RWPE1 (cell line): ENCODE results near the gene EEF1AKMT2.

ENCODE experiments used
- CTCF ChIA-PET: fragments of 350-600 bp; sonication (Branson Sonifier 250); formaldehyde crosslinking; extraction: SDS; loops from one replicate; lab custom pipeline; 2021; lab: Yijun Ruan, JAX
- POLR2A ChIA-PET: fragments of 400-600 bp; formaldehyde crosslinking; extraction: SDS; loops from one replicate; lab custom pipeline; 2020; ENCODE audit warnings: antibody characterized with exemption; ENCODE audit not compliant: low non-redundant PET; lab: Yijun Ruan, JAX
- DNase-seq: peaks from one replicate; pipeline ENCODE4 v3.0.0; 2012; ENCODE audit warnings: low spot score
- H3K27ac ChIP-seq: fragments of 450-650 bp; 2 replicates; pipeline ENCODE4 v1.5.1; 2017
- CTCF ChIP-seq: fragments of 450-650 bp; conservative IDR thresholded peaks from 2 replicates; pipeline ENCODE4 v1.5.1; 2017; ENCODE audit warnings: low read depth, mild to moderate bottlenecking

Gene EEF1AKMT2

GRCh38 chr10:124725171-124725631 lies 66.5 kb downstream of the EEF1AKMT2 start:
- no peak for TF ChIP-seq CTCF
- DNase-seq = no peak
- ChIA-PET POLR2A (no interaction called here), CTCF (interaction anchor here (0.8 kb wide), 1 partner anchor 15 kb away, joined by 3 read pairs; no protein-coding TSS in a partner anchor)
- H3K27ac ChIP-seq = no peak overlapping the region

- no peak for TF ChIP-seq CTCF
- CTCF ChIA-PET = interaction anchor here (0.5 to 0.8 kb wide), 4 partner anchors 16 to 482 kb away, joined by 3 read pairs; no protein-coding TSS in a partner anchor
Observed at GRCh38 chr10:124724279-124725027, 67.2 kb downstream of the EEF1AKMT2 start.

GRCh38 chr10:124723826-124724225 lies 67.9 kb downstream of the EEF1AKMT2 start:
- DNase-seq = no peak
- peak overlapping the region; percentile 66 for H3K27ac ChIP-seq
- ChIA-PET CTCF (interaction anchor here (0.6 to 0.7 kb wide), 2 partner anchors 17 to 482 kb away, joined by 3 read pairs; no protein-coding TSS in a partner anchor), POLR2A (no interaction called here)
- no peak for TF ChIP-seq CTCF

More at GRCh38 chr10:124724279-124725027, 67.2 kb downstream of the EEF1AKMT2 start:
- peak overlapping the region; percentile 66 for H3K27ac ChIP-seq
- no peak for DNase-seq
- POLR2A ChIA-PET = no interaction called here

GRCh38 chr10:124722798-124723783 lies 68.6 kb downstream of the EEF1AKMT2 start:
- POLR2A ChIA-PET = no interaction called here
- CTCF ChIA-PET = no interaction called here
- H3K27ac ChIP-seq = peak overlapping the region; percentile 66
- TF ChIP-seq CTCF = no peak
- DNase-seq = no peak

GRCh38 chr10:124721330-124722045 lies 70.2 kb downstream of the EEF1AKMT2 start:
- CTCF ChIA-PET = no interaction called here
- peak overlapping the region; percentile 50 for H3K27ac ChIP-seq
- no peak for TF ChIP-seq CTCF
- POLR2A ChIA-PET = no interaction called here
- DNase-seq = no peak
